Effector memory CD8-positive, alpha-beta T cell (primary cell): ENCODE measurements around the gene MRPS5.
"Not testable (repeated sequence)": the region's sequence is repeated elsewhere in the genome, so short reads cannot be mapped to it uniquely, and the experiment has no call there.

ENCODE experiments used
- ATAC-seq: fragments of 150-1000 bp; cut with Tn5 transposase; replicated peaks from 2 replicates; pipeline ENCODE4 v1.10.0; 2021; ENCODE audit warnings: mild to moderate bottlenecking, moderate library complexity
- DNase-seq, 3 experiments: peaks; one replicate each; pipeline ENCODE4 v3.0.0; 2021
- H3K27ac Mint-ChIP-seq, 2 donors: one replicate each; pipeline ENCODE4 v1.8.0; 2022; ENCODE audit warnings: mild to moderate bottlenecking in 2 of 2, mixed read lengths in 2 of 2, moderate library complexity in 2 of 2
- H3K27me3 Mint-ChIP-seq, 2 donors: one replicate each; pipeline ENCODE4 v1.8.0; 2022; ENCODE audit warnings: mixed read lengths in 2 of 2
- H3K36me3 Mint-ChIP-seq: one replicate; pipeline ENCODE4 v1.8.0; 2022; ENCODE audit warnings: mild to moderate bottlenecking, moderate library complexity, mixed read lengths; ENCODE audit not compliant: insufficient read depth
- H3K4me1 Mint-ChIP-seq, 2 donors: one replicate each; pipeline ENCODE4 v1.8.0; 2022; ENCODE audit warnings: low read depth in 2 of 2, mixed read lengths in 2 of 2
- H3K4me3 Mint-ChIP-seq, 2 donors: one replicate each; pipeline ENCODE4 v1.8.0; 2022; ENCODE audit warnings: mild to moderate bottlenecking in 2 of 2, mixed read lengths in 2 of 2, moderate library complexity in 2 of 2
- H3K9me3 Mint-ChIP-seq, 2 donors: one replicate each; pipeline ENCODE4 v1.8.0; 2022; ENCODE audit warnings: mixed read lengths in 2 of 2

MRPS5 gene

DNA sequence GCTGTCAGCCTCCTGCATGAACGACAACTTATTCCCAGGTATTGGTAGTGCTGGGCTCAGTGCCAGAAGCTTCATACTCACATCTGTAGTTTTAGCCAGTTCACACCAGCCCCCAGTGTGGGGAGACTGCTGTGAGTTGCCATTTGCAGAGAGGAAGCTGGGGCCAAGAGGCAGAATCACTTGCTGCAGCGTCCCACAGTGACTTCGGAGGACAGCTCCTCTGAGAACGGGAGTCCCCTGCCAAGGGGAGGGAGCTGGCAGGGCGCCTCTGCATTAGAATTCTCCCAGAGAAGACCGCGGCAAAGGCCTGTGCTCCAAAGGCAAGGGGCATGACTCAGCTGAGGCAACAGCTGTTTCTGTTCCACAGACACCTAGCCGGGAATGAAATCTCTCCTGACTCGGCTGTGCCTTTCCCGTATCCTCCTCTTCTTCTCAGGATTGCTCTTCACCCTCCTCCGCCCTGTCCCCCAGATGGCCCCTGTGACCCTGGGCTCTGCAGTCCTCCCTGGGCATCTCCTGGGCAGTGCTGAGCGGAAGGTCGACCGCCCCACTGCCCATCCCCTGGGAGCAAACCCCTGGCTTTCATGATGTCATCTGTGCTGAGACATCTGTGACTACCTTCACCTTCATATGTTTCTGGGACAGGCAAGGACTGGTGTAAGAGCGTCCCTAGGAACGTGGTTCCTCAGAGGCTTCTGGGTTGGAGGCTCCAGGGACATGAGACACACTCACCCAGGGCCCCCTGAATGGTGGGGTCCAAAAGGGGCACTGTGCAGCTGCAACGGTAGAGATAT, 78.1 kb downstream of the MRPS5 start:
- H3K36me3 Mint-ChIP-seq = no peaks in the 10 kb centered on the region
- no peak for DNase-seq
- peak overlapping the region in 1 of 2 donors; percentile 61 for H3K27ac Mint-ChIP-seq
- peaks cover 12 to 15% of the 10 kb centered on the region in 2 donors for H3K9me3 Mint-ChIP-seq
- no peak overlapping the region for H3K4me3 Mint-ChIP-seq
- no peak for ATAC-seq
- peaks cover 0 to 1% of the 10 kb centered on the region in 2 donors for H3K4me1 Mint-ChIP-seq
- peaks cover 28 to 45% of the 10 kb centered on the region in 2 donors for H3K27me3 Mint-ChIP-seq

DNA sequence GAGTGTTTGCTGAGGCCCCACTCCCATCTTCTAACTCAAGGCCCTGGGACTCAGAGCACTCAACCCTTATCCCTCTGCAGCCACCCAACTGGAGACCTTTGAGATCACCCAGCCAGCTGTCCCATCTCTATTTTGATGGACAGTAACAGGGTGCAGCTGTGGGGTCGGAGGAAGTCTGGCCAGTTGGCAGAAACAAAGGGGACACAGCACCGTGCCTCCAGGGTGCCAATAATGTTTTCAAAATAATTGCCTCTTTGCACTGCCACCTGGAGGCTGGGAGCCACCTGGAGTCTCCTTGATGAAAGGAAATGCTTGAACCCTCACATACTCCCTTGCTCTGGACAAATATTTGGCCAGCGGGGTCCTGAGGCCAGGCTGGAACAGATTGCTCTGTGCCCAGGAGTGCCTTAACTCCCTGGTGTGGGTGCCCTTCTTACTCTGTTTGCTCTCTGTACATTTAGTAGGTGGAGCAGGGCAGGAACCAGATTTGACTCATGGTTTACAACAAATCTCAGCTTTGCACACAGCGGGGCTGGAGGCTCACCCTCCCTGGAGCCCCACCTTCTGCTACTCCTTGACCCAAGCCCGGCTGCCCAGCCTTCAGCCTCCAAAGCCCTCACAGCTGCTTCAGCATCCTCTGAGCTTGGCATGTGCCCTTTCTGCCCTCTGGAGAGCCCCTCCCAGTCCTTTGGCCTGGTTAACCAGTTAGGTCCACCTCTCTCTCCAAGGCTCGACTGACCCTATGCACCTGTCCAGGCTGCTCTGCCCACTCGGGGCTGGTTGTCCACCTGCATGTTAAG, 78.9 kb downstream of the MRPS5 start:
- H3K9me3 Mint-ChIP-seq = peaks cover 19 to 23% of the 10 kb centered on the region in 2 donors
- no peak for ATAC-seq
- H3K4me1 Mint-ChIP-seq = peaks cover 0 to 1% of the 10 kb centered on the region in 2 donors
- no peaks in the 10 kb centered on the region for H3K36me3 Mint-ChIP-seq
- DNase-seq = no peak
- H3K27me3 Mint-ChIP-seq = peaks cover 28 to 45% of the 10 kb centered on the region in 2 donors
- no peak overlapping the region for H3K27ac Mint-ChIP-seq
- no peak overlapping the region for H3K4me3 Mint-ChIP-seq

DNA sequence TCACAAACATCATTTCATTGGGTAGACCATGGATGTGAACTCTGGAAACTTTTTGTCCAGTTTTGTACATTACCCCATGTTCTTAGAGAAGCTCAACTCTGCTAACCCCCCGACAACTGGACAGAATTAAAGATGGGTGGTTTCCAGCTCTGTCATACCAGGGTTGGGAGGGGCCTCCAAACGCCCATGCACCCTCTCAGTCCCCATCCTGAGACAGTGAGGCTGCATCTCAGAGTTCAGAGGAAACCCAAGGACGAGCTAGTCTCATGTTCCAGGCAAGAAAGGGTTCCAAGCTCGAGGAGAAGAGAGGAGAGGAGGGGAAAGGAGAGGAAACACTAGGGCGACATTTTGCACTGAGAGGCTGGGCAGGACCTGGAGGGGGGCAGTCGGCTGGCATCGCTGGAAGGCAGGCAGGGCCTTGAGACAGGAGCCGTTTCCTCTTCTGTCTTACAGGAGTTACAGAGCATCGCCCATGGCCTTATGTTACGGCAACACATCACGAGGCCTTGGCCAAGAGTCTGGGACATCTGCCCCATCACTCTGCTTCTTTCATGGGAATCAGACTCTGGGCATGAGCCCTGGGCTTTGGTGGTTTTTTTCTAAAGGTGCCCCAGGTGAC, 79.7 kb downstream of the MRPS5 start:
- Mint-ChIP-seq H3K27ac (no peak overlapping the region), H3K36me3 (no peaks in the 10 kb centered on the region)

DNA sequence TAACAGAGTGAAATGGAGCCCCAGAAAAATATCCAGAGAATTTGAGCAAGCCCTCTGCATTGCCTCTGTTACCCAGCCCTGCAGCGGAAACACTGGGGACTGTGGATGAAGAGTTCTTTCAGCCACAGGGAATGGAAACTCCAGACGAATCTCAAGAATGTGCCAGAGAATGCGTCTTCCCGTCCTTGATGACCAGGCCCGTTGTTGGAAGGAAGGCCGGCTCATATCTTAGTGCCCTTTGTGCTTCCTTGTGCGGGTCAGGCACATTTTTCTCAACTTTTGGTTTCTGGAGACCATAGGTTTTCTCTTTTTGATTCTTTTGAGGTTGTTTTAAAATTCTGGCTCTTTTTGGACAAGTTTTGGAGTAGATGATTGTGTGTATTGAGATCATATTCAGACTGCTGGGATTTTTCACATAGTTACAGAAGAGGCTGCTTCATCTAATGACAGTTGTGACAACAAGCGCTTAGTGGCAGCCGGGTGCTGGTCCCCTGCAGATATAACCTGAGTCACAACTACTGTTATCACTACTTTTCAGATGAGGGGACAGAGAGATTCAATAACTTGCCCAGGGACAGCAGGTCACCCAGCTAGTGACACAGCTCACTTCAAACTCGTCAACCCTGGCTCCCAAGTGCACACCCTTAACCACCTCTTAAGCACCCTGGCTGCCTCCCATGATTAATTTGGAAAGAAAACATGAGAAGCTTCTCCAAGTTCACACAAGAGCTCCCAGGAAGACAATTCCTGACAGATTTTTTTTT, 80.4 kb downstream of the MRPS5 start:
- peaks cover 20 to 45% of the 10 kb centered on the region in 2 donors for H3K27me3 Mint-ChIP-seq
- peaks cover 0 to 1% of the 10 kb centered on the region in 2 donors for H3K4me1 Mint-ChIP-seq
- H3K4me3 Mint-ChIP-seq = no peak overlapping the region
- H3K9me3 Mint-ChIP-seq = peaks cover 31 to 38% of the 10 kb centered on the region in 2 donors
- no peak overlapping the region for H3K27ac Mint-ChIP-seq
- no peak for ATAC-seq
- no peak for DNase-seq
- no peaks in the 10 kb centered on the region for H3K36me3 Mint-ChIP-seq

More for the DNA sequence above, 79.7 kb downstream of the MRPS5 start:
- peaks cover 27 to 45% of the 10 kb centered on the region in 2 donors for H3K27me3 Mint-ChIP-seq
- ATAC-seq (no peak), DNase-seq (no peak)
- peaks cover 26 to 31% of the 10 kb centered on the region in 2 donors for H3K9me3 Mint-ChIP-seq
- peaks cover 0 to 1% of the 10 kb centered on the region in 2 donors for H3K4me1 Mint-ChIP-seq
- H3K4me3 Mint-ChIP-seq = no peak overlapping the region

DNA sequence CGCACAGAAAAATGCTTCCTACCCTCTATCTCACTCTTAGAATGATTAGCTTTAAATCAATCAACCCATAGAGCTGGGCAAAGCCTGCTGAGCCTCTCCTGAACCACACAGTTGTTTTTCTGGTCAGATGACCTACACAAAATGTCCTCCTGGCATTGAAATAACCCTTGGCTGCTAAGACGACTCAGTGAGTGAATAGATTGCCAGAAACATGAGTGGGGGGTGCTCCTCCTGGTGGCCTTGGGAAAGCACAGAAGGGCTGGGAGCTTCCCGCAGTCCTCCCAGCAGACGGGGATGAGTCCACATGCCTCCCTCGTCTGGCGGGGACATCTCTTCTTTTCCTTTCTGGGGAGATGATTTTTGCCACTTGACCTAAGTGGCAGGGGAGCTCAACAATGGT, 81.2 kb downstream of the MRPS5 start:
- DNase-seq (no peak), ATAC-seq (no peak)
- Mint-ChIP-seq H3K9me3 (peaks cover 31 to 39% of the 10 kb centered on the region in 2 donors), H3K4me1 (peaks cover 0 to 1% of the 10 kb centered on the region in 2 donors), H3K27me3 (peaks cover 14 to 38% of the 10 kb centered on the region in 2 donors), H3K27ac (no peak overlapping the region), H3K36me3 (no peaks in the 10 kb centered on the region), H3K4me3 (no peak overlapping the region)

DNA sequence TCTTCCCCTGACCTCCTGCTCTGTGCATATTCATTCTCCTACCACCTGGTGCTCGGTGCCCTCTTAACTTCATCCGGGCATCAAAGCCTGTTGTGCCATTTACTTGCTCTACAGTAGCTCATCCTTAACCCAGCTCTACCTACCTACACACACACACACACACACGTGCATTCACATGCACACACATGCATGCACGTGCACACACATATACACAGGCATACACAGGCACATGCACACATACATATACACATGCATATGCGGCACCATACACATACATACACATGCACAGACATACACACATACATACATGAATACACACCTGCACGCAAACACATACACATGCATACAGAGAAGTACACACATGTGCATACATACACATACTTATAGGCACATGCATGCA, 81.6 kb downstream of the MRPS5 start:
- DNase-seq (no peak), ATAC-seq (no peak)
- peaks cover 31 to 39% of the 10 kb centered on the region in 2 donors for H3K9me3 Mint-ChIP-seq
- no peak overlapping the region for H3K27ac Mint-ChIP-seq
- peaks cover 13 to 34% of the 10 kb centered on the region in 2 donors for H3K27me3 Mint-ChIP-seq
- H3K36me3 Mint-ChIP-seq = no peaks in the 10 kb centered on the region
- H3K4me3 Mint-ChIP-seq = no peak overlapping the region
- peaks cover 0 to 1% of the 10 kb centered on the region in 2 donors for H3K4me1 Mint-ChIP-seq

DNA sequence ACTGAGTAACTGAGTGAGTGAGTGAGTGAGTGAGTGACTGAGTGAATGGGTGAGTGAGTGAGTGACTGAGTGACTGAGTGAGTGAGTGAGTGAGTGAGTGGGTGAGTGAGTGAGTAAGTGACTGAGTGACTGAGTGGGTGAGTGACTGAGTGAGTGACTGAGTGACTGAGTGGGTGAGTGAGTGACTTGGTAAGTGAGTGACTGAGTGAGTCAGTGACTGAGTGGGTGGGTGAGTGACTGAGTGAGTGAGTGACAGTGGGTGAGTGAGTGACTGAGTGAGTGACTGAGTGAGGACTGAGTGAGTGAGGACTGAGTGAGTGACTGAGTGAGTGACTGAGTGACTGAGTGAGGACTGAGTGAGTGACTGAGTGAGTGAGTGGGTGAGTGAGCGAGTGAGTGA, 82.2 kb downstream of the MRPS5 start:
- no peaks in the 10 kb centered on the region for H3K36me3 Mint-ChIP-seq
- H3K27me3 Mint-ChIP-seq = peaks cover 13 to 28% of the 10 kb centered on the region in 2 donors
- peaks cover 0 to 1% of the 10 kb centered on the region in 2 donors for H3K4me1 Mint-ChIP-seq
- peaks cover 31 to 39% of the 10 kb centered on the region in 2 donors for H3K9me3 Mint-ChIP-seq
- DNase-seq (no peak), ATAC-seq (no peak)
- no peak overlapping the region for H3K27ac Mint-ChIP-seq
- H3K4me3 Mint-ChIP-seq = no peak overlapping the region

DNA sequence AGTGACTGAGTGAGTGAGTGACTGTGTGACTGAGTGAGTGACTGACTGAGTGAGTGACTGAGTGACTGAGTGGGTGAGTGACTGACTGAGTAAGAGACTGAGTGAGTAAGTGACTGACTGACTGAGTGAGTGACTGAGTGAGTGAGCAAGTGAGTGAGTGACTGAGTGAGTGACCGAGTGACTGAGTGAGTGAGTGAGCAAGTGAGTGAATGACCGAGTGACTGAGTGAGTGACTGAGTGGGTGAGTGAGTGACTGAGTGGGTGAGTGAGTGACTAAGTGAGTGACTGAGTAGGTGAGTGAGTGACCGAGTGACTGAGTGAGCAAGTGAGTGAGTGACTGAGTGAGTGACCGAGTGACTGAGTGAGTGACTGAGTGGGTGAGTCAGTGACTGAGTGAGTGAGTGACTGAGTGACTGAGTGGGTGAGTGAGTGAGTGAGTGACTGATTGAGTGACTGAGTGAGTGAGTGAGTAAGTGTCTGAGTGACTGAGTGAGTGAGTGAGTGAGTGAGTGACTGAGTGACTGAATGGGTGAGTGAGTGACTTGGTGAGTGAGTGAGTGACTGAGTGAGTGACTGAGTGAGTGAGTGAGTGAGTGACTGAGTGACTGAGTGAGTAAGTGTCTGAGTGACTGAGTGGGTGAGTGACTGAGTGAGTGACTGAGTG, 82.8 kb downstream of the MRPS5 start:
- Mint-ChIP-seq H3K36me3 (no peaks in the 10 kb centered on the region), H3K9me3 (peaks cover 31 to 39% of the 10 kb centered on the region in 2 donors), H3K4me3 (no peak overlapping the region), H3K27me3 (peaks cover 11 to 22% of the 10 kb centered on the region in 2 donors), H3K4me1 (peaks cover 0 to 1% of the 10 kb centered on the region in 2 donors), H3K27ac (no peak overlapping the region)
- no peak for ATAC-seq
- no peak for DNase-seq

DNA sequence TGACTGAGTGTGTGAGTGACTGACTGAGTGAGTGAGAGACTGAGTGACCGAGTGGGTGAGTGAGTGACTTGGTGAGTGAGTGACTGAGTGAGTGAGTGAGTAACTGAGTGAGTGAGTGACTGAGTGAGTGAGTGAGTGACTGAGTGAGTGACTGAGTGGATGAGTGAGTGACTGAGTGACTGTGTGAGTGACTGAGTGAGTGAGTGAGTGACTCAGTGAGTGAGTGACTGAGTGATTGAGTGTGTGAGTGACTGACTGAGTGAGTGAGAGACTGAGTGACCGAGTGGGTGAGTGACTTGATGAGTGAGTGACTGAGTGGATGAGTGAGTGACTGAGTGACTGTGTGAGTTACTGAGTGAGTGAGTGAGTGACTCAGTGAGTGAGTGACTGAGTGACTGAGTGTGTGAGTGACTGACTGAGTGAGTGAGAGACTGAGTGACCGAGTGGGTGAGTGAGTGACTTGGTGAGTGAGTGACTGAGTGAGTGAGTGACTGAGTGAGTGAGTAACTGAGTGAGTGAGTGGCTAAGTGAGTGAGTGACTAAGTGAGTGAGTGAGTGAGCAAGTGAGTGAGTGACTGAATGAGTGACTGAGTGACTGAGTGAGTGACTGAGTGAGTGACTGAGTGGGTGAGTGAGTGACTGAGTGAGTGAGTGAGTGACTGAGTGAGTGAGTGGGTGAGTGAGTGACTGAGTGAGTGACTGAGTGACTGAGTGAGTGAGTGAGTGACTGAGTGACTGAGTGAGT, 83.6 kb downstream of the MRPS5 start:
- Mint-ChIP-seq H3K9me3 (peaks cover 31 to 39% of the 10 kb centered on the region in 2 donors), H3K27me3 (peaks cover 4 to 14% of the 10 kb centered on the region in 2 donors)
- not testable (repeated sequence) for H3K4me1 Mint-ChIP-seq, H3K27ac Mint-ChIP-seq, ATAC-seq, H3K4me3 Mint-ChIP-seq, H3K36me3 Mint-ChIP-seq, DNase-seq

DNA sequence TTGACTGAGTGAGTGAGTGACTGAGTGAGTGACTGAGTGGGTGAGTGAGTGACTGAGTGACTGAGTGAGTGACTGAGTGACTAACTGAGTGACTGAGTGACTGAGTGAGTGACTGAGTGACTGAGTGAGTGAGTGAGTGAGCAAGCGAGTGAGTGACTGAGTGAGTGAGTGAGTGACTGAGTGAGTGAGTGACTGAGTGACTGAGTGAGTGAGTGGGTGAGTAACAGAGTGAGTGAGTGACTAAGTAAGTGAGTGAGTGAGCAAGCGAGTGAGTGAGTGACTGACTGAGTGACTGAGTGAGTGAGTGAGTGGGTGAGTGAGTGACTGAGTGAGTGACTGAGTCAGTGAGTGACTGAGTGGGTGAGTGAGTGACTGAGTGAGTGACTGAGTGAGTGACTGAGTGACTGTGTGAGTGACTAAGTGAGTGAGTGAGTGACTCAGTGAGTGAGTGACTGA, 84.2 kb downstream of the MRPS5 start:
- ATAC-seq (no peak), DNase-seq (no peak)
- Mint-ChIP-seq H3K27me3 (peaks cover 0 to 11% of the 10 kb centered on the region in 2 donors), H3K27ac (no peak overlapping the region), H3K36me3 (no peaks in the 10 kb centered on the region), H3K4me1 (peaks cover 0 to 1% of the 10 kb centered on the region in 2 donors), H3K9me3 (peaks cover 31 to 39% of the 10 kb centered on the region in 2 donors), H3K4me3 (no peak overlapping the region)

DNA sequence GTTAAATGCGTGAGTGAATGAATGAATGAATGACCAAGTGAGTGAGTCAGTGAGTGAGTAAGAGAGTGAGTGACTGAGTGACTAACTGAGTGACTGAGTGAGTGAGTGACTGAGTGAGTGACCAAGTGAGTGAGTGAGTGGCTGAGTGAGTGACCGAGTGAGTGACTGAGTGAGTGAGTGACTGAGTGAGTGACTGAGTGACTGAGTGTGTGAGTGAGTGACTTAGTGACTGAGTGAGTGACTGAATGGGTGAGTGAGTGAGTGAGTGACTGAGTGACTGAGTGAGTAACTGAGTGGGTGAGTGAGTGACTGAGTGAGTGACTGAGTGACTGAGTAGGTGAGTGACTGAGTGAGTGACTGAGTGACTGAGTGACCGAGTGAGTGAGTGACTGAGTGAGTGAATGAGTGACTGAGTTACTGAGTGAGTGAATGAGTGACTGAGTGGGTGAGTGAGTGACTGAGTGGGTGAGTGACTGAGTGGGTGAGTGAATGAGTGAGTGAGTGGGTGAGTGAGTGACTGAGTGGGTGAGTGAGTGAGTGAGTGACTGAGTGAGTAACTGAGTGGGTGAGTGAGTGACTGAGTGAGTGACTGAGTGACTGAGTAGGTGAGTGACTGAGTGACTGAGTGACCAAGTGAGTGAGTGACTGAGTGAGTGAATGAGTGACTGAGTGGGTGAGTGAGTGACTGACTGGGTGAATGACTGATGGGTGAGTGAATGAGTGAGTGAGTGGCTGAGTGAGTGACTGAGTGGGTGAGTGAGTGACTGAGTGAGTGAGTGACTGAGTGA, 84.8 kb downstream of the MRPS5 start:
- Mint-ChIP-seq H3K27me3 (peaks cover 0 to 9% of the 10 kb centered on the region in 2 donors), H3K9me3 (peaks cover 31 to 39% of the 10 kb centered on the region in 2 donors), H3K4me1 (peaks cover 0 to 1% of the 10 kb centered on the region in 2 donors), H3K27ac (no peak overlapping the region), H3K4me3 (no peak overlapping the region), H3K36me3 (no peaks in the 10 kb centered on the region)
- DNase-seq (no peak), ATAC-seq (no peak)
